HFFc6 (cell line): ENCODE data around the gene PRKCD. TPM values are rescaled to one million over a fixed set of nuclear protein-coding genes. Genes with fewer than 3 reads are reported as not detected.

Experiments used
- DNase-seq: peaks from one replicate; pipeline ENCODE4 v3.0.0-alpha.2; 2018
- H3K27ac Mint-ChIP-seq: 2 replicates; pipeline ENCODE4 v1.8.0; 2020; ENCODE audit warnings: mild to moderate bottlenecking, mixed read lengths
- H3K27me3 Mint-ChIP-seq: 2 replicates; pipeline ENCODE4 v1.8.0; 2021; ENCODE audit warnings: mild to moderate bottlenecking, moderate library complexity, mixed read lengths; ENCODE audit not compliant: insufficient read depth
- H3K36me3 Mint-ChIP-seq: 2 replicates; pipeline ENCODE4 v1.8.0; 2021; ENCODE audit warnings: low read depth, mixed read lengths
- H3K4me1 Mint-ChIP-seq: 2 replicates; pipeline ENCODE4 v1.8.0; 2020; ENCODE audit warnings: low read depth, mixed read lengths
- H3K4me3 Mint-ChIP-seq: 2 replicates; pipeline ENCODE4 v1.8.0; 2020; ENCODE audit warnings: mild to moderate bottlenecking, moderate library complexity, mixed read lengths
- H3K9me3 Mint-ChIP-seq: 2 replicates; pipeline ENCODE4 v1.8.0; 2020; ENCODE audit warnings: mild to moderate bottlenecking, mixed read lengths
- CTCF ChIP-seq: fragments of 200-600 bp; sonication (generic); IDR thresholded peaks from 2 replicates; pipeline ENCODE4 v1.5.0; 2021; ENCODE audit warnings: antibody characterized with exemption, mild to moderate bottlenecking
- total RNA-seq, 6 experiments: library from RNA; stranded (reverse); fragmentation: NEBNext Ultra II Directional; extraction: Animal tissue kit (Norgen Biotek cat#: 25700); gene quantifications; 2 replicates in 1 of 6; 3 replicates in 5 of 6; pipeline ENCODE4 v1.2.3, GENCODE V29; 2021

The PRKCD gene
- total RNA-seq, 6 experiments from 2014 or later = 15.5 to 21.9 (median 20.0) TPM

- H3K4me1 Mint-ChIP-seq = peaks cover 50% of the 10 kb centered on the region
- H3K4me3 Mint-ChIP-seq = peak overlapping the region; percentile 80
- DNase-seq = no peak
- no peak for TF ChIP-seq CTCF
- H3K36me3 Mint-ChIP-seq = no peaks in the 10 kb centered on the region
- no peaks in the 10 kb centered on the region for H3K9me3 Mint-ChIP-seq
- H3K27me3 Mint-ChIP-seq = peaks cover 9% of the 10 kb centered on the region
- peak overlapping the region; percentile 58 for H3K27ac Mint-ChIP-seq
Measured at GRCh38 chr3:53162672-53163443, 1.8 kb downstream of the PRKCD start.

- Mint-ChIP-seq H3K27ac (peak overlapping the region; percentile 44), H3K27me3 (peaks cover 11% of the 10 kb centered on the region), H3K9me3 (no peaks in the 10 kb centered on the region), H3K4me1 (peaks cover 50% of the 10 kb centered on the region), H3K4me3 (peak overlapping the region; percentile 80; the same call in 1 of the 2 replicates), H3K36me3 (no peaks in the 10 kb centered on the region)
- no peak for DNase-seq
- no peak for TF ChIP-seq CTCF
Measured at GRCh38 chr3:53163444-53164387, 2.7 kb downstream of the PRKCD start.

- Mint-ChIP-seq H3K4me1 (peaks cover 56% of the 10 kb centered on the region), H3K36me3 (no peaks in the 10 kb centered on the region), H3K4me3 (no peak overlapping the region), H3K27me3 (peaks cover 5% of the 10 kb centered on the region), H3K27ac (peak overlapping the region; percentile 81; the same call in 1 of the 2 replicates), H3K9me3 (no peaks in the 10 kb centered on the region)
- no peak for TF ChIP-seq CTCF
- DNase-seq = no peak
Measured at GRCh38 chr3:53164911-53165310, 3.9 kb downstream of the PRKCD start.

GRCh38 chr3:53166206-53166605 lies 5.2 kb downstream of the PRKCD start:
- peaks cover 5% of the 10 kb centered on the region for H3K27me3 Mint-ChIP-seq
- peak overlapping the region; percentile 81 for H3K27ac Mint-ChIP-seq
- H3K4me3 Mint-ChIP-seq = no peak overlapping the region
- no peaks in the 10 kb centered on the region for H3K36me3 Mint-ChIP-seq
- H3K4me1 Mint-ChIP-seq = peaks cover 56% of the 10 kb centered on the region
- no peak for DNase-seq
- H3K9me3 Mint-ChIP-seq = no peaks in the 10 kb centered on the region
- no peak for TF ChIP-seq CTCF

- H3K4me1 Mint-ChIP-seq = peaks cover 56% of the 10 kb centered on the region
- peaks cover 5% of the 10 kb centered on the region for H3K27me3 Mint-ChIP-seq
- peak; percentile 63 for DNase-seq
- peak overlapping the region; percentile 81 for H3K27ac Mint-ChIP-seq
- H3K4me3 Mint-ChIP-seq = peak overlapping the region; percentile 27; the same call in 1 of the 2 replicates
- H3K9me3 Mint-ChIP-seq = no peaks in the 10 kb centered on the region
- no peaks in the 10 kb centered on the region for H3K36me3 Mint-ChIP-seq
- TF ChIP-seq CTCF = no peak
Measured at GRCh38 chr3:53166781-53167291, 5.8 kb downstream of the PRKCD start.
